ENCODE results near the gene TCF4.

DNA sequence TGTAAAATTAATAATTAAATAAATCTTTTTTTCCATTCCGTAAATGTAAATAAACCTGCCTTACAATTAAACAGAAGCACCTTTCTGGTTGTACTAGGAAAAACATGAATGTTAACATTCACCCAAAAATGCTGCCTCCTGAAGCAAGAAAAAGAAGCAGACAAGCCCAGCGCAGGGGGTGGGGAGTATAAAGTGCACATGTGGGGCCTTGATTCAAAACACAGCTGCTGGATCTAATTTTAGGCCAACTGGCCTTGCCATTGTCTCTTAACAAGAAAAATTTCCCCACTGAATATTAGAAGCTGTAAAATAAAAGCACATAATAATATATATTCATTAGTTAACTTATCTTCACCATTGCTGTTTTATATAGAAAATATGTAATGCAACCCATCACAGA lies 28.3 kb downstream of the TCF4 start:
- TF ChIP-seq EP300 (IDR thresholded peaks at IDR 0.05), result no peak
- no peak for TF ChIP-seq POLR2A (IDR thresholded peaks at IDR 0.05; ENCODE audit: low read depth)
- no peak for TF ChIP-seq CTCF (IDR thresholded peaks at IDR 0.05)
- TF ChIP-seq POLR2AphosphoS5 (IDR thresholded peaks at IDR 0.05), result no peak
